Inferior parietal cortex (tissue), 1 donor: ENCODE results near the gene GSTM2.

ENCODE experiments used
- DNase-seq: peaks from one replicate; pipeline ENCODE4 v3.0.0-alpha.2; 2016; ENCODE audit errors: extremely low spot score

Gene GSTM2

DNA sequence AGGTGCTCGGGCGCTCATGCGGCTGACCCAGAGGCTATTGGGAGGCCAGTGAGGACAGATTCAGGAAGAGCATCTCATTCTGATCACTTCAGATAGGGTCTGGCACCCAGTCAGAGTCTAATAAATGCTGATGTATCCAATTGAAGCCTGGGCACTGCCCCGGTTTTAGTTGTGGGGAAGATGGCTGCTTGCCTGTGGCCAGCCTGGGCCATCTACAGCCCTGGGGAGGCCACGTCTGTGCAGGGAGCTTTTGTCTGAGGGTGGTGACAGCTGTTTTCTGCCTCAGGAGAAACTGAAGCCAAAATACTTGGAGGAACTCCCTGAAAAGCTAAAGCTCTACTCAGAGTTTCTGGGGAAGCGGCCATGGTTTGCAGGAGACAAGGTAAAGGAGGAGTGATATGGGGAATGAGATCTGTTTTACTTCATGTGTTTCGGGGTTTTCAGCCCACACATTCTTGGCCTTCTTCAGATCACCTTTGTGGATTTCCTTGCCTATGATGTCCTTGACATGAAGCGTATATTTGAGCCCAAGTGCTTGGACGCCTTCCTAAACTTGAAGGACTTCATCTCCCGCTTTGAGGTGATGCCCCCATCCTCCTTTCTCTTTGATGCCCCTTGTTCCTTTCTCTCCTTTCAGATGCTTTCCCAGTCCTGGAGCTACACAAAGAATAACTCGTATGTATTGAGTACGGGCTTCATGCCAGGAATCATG lies 47.0 kb downstream of the GSTM2 start:
- DNase-seq: no peak

DNA sequence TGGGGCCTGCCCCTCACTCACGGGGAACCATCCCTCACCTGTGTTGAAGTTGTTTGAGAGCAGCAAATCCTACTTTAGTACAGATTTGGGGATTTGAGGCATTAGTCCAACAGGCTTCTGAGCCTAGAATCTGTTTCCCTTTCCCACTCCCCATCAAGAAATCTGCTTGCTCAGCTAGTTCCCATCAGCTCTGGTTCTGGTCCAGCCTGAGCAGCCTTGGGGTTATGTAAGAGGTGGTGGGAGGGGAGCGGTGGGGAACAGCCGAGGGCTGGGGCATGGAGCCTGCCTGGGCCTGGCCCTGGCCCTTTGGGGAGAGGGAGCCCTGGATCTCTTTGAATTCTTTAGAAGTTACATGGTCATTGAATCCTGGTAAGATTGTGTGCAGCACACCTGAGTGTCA lies 48.3 kb downstream of the GSTM2 start:
- DNase-seq: no peak

DNA sequence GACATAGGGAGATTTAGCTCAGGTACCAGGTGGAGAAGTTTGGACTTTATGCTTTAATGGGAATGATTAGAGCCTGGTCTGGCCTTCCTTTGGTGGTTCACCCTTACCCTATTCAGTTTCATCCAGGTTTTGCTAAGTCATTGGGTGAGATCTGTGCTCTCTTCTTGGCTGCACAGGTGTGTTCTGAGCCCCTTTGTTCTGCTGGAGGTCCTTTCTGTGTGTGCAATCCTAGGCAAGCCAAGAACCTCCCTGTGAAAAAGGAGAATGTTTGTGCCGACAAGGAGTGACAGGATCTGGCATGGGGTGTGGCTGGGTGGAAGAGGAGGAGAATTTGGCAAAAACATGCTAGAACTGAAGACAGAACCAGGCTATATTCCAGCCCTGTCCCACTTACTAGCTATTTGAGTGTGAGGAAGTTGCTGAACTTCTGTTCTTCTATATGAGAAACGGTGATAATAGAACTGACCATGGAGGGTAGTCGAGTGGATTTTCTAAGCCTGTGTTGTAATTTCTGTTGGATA lies 48.8 kb downstream of the GSTM2 start:
- no peak for DNase-seq

DNA sequence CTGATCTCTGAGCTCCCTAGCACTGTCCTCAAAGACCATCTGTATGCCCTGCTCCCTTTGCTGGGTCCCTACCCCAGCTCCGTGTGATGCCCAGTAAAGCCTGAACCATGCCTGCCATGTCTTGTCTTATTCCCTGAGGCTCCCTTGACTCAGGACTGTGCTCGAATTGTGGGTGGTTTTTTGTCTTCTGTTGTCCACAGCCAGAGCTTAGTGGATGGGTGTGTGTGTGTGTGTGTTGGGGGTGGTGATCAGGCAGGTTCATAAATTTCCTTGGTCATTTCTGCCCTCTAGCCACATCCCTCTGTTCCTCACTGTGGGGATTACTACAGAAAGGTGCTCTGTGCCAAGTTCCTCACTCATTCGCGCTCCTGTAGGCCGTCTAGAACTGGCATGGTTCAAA lies 49.9 kb downstream of the GSTM2 start:
- no peak for DNase-seq

DNA sequence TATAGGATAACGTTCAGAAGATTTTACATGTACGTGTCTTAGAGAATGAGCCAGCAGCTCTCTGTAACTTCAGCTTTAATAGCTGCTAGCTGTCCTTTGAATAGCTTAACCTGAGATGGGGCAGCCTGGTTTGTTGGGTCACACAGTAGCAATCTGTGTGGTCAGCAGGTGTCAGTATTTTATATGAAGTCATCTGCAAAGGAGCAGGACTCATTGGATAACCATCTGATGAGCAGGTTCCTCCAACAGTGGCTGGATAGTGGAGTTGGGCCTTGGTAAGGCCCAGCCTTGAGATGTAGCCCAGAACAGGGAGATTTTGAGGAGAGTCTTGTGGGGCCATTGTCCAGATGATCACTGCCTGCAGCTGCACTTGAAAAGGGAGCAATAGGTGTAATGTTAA lies 50.6 kb downstream of the GSTM2 start:
- no peak for DNase-seq

DNA sequence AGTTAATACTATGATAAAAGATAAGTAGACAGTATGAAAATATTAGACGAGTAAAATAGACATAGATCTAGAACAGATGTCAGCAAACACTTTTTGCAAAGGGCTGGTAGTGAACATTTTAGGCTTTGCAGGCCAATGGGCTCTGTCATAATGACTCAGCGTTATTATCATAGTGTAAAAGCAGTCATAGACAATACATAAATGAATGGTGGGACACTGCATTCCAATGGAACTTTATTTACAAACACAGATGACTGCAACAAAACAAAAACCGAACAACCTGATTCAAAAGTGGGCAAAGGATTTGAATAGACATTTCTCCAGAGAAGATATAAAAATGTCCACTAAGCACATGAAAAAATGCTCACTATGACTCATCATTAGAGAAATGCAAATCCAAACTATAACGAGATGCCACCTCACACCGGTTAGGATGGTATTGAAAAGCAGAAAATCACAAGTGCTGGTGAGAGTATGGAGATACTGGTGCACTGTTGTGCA lies 51.5 kb downstream of the GSTM2 start:
- no peak for DNase-seq

DNA sequence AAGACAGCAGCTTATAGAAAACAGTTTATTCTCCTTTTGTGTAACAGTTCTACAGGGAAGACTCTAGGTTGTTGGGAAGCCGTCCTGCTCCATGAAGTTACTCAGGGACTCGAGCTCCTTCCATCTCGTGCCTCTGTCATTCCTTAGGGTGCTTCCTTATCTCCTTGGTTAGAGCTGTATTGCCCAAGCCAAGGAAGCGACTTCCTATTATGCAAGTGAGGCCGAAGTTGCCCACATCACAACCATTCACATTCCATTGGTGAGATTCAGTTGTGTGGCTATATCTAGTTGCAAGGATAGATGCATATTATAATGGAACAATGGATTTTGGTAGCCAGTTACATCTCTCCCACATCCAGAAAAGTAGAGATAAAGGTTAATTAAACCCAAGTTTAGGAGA lies 53.2 kb downstream of the GSTM2 start:
- DNase-seq: no peak

DNA sequence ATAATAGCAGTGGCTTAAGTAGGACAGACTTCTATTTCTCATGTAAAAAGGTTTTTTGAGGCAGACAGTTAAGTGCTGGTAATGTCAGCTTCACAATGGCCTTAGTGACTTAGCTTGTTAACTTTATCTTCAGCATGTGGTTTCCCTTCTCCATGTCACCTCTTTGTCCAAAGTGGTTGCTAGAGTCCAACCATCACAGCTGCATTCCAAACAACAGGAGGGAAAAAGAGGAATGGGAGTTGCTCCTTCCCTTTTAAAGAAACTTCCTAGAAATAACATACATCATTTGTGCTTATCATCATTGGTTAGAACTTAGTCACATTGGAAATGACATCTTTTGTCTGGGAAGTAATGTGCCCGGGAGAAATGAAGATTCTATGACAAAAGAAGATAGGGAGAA lies 54.1 kb downstream of the GSTM2 start:
- no peak for DNase-seq

DNA sequence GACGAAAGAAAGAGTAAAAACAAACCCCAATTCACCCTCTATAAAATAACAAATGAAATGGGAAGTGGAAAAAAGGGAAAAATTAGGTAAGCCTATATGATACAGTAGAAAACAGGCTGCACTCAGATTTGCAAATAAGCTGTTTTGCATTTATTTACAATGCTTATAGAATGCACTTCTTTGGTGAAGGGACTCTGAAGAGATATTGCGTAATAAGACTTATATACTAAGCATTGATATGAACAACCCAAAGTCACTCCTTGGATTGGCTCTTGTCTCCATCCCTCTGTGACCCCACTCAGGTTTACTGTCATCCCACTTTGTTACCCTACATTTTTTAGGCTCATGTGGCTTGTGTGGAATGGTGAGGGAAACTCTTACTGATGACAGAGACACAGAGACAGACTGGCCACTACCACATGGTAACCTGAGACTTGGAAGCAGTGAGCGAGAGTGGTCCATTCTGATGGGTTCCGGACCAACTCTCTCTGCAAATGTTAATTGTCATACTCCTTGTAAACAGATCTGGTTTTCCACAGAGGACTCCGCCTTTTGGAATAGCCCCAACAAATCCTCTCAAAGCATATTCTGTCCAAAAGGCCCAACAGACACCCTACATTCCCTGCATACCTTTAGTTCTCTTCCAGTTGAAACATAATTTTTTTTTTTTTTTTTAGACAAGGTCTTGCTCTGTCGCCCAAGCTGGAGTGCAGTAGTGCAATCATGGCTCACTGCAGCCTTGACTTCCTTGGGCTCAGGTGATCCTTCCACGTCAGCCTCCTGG lies 55.2 kb downstream of the GSTM2 start:
- DNase-seq: no peak
